ENCODE results near the gene STATH. TPM values are rescaled to one million over a fixed set of nuclear protein-coding genes. Genes with fewer than 3 reads are reported as not detected.

STATH gene
- total and polyA plus RNA-seq, 2 of the 8 experiments (the other 6 are each of a cell fraction or from before 2014, with no cell fraction given): not detected

GRCh38 chr4:69957209-69957608, 38.6 kb upstream of the STATH start:
- Histone ChIP-seq H4K91ac (replicated peaks; ENCODE audit: insufficient read length, low read length) (no peak overlapping the region), H3K79me1 (ENCODE audit: low read depth, low read length) (no peaks in the 10 kb centered on the region), H2BK20ac (ENCODE audit: low read length) (no peak overlapping the region), H2AK5ac (ENCODE audit: low read depth, low read length) (no peak overlapping the region), H2BK12ac (ENCODE audit: low read depth, low read length) (no peak overlapping the region), H3K4me1 (replicated peaks in 1 of 4; ENCODE audit: control insufficient read depth in 3 of 4, insufficient read depth in 4 of 4, low read length in 3 of 4) (no peaks in the 10 kb centered on the region), H3K27me3 (replicated peaks in 1 of 4; ENCODE audit: control insufficient read depth in 3 of 4, extremely low read depth in 1 of 4, insufficient read depth in 3 of 4, low read length in 3 of 4) (no peaks in the 10 kb centered on the region), H3K36me3 (ENCODE audit: control insufficient read depth in 2 of 4, insufficient read depth in 4 of 4, low read length in 3 of 4) (no peaks in the 10 kb centered on the region), H2AFZ (ENCODE audit: low read length) (peak overlapping the region; percentile 97), H2BK5ac (ENCODE audit: low read depth, low read length) (no peak overlapping the region), H3K9ac (replicated peaks in 1 of 4; ENCODE audit: extremely low read depth in 1 of 4, low read depth in 3 of 4, low read length in 3 of 4) (no peak overlapping the region), H3K4me2 (ENCODE audit: insufficient read depth in 1 of 2, low read depth in 2 of 2, low read length in 2 of 2) (no peak overlapping the region), H3K4ac (replicated peaks; ENCODE audit: insufficient read length, low read depth, low read length) (no peak overlapping the region), H2BK120ac (replicated peaks; ENCODE audit: low read depth, low read length) (no peak overlapping the region), H3K23ac (ENCODE audit: insufficient read length) (no peak overlapping the region), H4K8ac (ENCODE audit: extremely low read depth, insufficient read depth, low read length) (no peak overlapping the region), H2BK15ac (ENCODE audit: low read length) (no peak overlapping the region), H3K79me2 (ENCODE audit: control insufficient read depth in 1 of 2, insufficient read depth in 2 of 2, low read length in 2 of 2) (no peaks in the 10 kb centered on the region), H3K18ac (ENCODE audit: extremely low read depth, low read length) (no peak overlapping the region), H3K4me3 (ENCODE audit: extremely low read depth in 1 of 4, insufficient read depth in 2 of 4, low read depth in 3 of 4, low read length in 4 of 4) (no peak overlapping the region), H3K27ac (ENCODE audit: low read depth, low read length) (no peak overlapping the region), H4K20me1 (replicated peaks in 1 of 2; ENCODE audit: control insufficient read depth in 1 of 2, insufficient read depth in 2 of 2, low read length in 2 of 2) (no peaks in the 10 kb centered on the region), H3K9me3 (ENCODE audit: insufficient read depth in 2 of 2, low read depth in 1 of 2, low read length in 1 of 2) (no peaks in the 10 kb centered on the region), H3K14ac (ENCODE audit: insufficient read length) (no peak overlapping the region), H4K5ac (ENCODE audit: insufficient read length, low read depth, low read length) (no peak overlapping the region), H3K23me2 (ENCODE audit: low read depth, low read length) (no peaks in the 10 kb centered on the region), H3K56ac (replicated peaks; ENCODE audit: insufficient read length, low read depth, low read length) (no peak overlapping the region)
- 94% methylated on average over 1 of the region's 1 CpG; no CpG with 5 or more reads in 1 of the 2 experiments for WGBS, 2 experiments (ENCODE audit: extremely low coverage in 1 of 2, insufficient coverage in 1 of 2, insufficient read length in 1 of 2, insufficient replicate concordance in 2 of 2, low coverage in 1 of 2, low lambda C conversion rate in 2 of 2, missing lambda C conversion rate in 1 of 2)
- FAIRE-seq: no peak
- POLR2A ChIA-PET (ENCODE audit: partially characterized antibody): no interaction called here
- CTCF ChIA-PET (ENCODE audit: partially characterized antibody): interaction anchor here (0.6 kb wide), 1 partner anchor 61 kb away, joined by 3 read pairs; no protein-coding TSS in a partner anchor
- DNase-seq (ENCODE audit: low read depth in 1 of 2, low spot score in 2 of 2): no peak
- TF ChIP-seq E2F6 (IDR thresholded peaks at IDR 0.05): no peak
- no peak for TF ChIP-seq SP1 (IDR thresholded peaks at IDR 0.05; ENCODE audit: low read depth, low read length)
- TF ChIP-seq EZH2 (IDR thresholded peaks at IDR 0.05; ENCODE audit: low read depth, low read length, severe bottlenecking): no peak
- no peak for TF ChIP-seq SAP30 (IDR thresholded peaks at IDR 0.05; ENCODE audit: insufficient read depth, insufficient replicate concordance, low read length)
